ENCODE results near the gene UBAP1L.
"Not testable (repeated sequence)": the region's sequence is repeated elsewhere in the genome, so short reads cannot be mapped to it uniquely, and the experiment has no call there.

UBAP1L gene

DNA sequence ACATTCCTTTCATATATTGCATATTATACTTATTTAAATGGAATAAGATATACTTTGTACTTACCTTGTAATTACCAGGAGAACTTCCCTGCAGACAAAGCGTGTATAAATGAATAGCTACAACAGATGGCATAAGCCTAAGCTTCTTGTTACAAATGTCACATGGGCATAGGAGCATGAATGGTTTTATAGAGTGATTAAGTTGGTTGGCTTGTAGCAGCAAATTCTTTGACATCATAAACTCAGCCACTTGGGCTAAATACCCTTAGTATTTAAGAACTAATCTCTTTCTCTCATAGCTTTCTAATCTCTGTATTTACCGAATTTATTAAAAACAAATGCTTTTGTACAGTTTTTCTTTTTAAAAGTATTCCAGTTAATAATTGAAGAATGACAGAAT lies at the start of gene UBAP1L:
UBAP1L (minus strand) TSS at position 115 of the 400 bp plus-strand sequence. CDS start 8,985 bp downstream, outside the sequence.
- no peak for DNase-seq

- no peak for DNase-seq
These were observed 49.1 kb upstream of the UBAP1L start for GRCh38 chr15:65164139-65164538.

- DNase-seq, result no peak
These were observed 48.0 kb upstream of the UBAP1L start for GRCh38 chr15:65163041-65163440.

DNA sequence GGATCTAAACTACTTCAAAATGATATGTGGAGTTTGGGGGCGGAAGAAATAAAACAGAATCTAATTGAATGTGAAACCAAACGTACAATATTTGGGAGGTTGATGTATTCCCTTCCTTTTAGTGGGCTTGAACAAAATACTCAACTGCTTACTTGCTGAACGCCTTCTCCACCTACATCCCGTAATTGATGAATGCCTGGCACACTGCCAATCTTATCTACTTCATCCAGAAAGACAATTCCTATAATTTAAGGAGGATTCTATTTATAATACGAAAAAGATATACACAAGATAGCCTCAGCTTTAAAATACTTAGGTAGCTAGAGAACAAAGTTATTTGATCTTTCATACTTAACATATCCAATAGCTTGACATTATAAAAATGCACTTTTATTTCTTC lies 41.7 kb upstream of the UBAP1L start:
- no peak for DNase-seq

DNA sequence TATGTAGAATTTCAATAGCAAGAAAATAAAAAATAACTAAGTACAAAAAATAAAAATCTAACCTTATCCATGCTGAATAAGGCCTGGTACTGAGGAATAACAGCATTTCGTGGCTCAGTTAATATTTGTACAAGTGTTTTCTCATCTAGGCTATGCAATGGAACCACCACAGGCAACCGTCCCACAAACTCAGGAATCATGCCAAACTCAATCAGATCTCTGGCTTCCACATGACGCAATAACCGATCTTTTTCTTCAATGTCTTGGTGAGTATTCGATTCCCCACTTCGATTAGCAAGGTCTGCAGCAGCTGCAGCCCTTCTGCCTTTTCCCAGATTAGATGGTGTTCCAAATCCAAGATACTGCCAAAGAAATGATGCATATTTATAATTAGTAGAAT lies 39.7 kb upstream of the UBAP1L start:
- DNase-seq, result no peak

- no peak for DNase-seq
These were observed 32.9 kb upstream of the UBAP1L start for GRCh38 chr15:65147902-65148301.

DNA sequence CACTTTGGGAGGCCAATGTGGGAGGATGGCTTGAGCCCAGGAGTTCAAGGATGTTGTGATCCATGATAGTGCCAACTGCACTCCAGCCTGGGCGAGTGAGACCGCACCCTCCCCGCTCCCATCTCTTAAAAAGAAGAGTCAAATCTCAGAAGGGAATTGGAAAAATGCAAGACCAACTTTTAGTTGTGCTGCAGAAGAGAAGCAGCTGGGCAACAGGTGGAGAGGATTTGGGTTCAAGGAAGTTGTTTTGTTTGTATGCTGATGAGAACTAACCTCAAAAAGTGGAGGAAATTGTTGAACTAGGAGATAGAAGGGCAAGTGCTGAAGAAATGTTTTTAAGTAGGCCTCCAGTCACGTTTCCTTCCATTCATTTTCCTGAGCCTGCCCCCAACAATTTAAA lies 31.4 kb upstream of the UBAP1L start:
- DNase-seq, result no peak

- DNase-seq, result not testable (repeated sequence)
These were observed 23.6 kb upstream of the UBAP1L start for GRCh38 chr15:65138631-65139030.

- not testable (repeated sequence) for DNase-seq
These were observed 22.9 kb upstream of the UBAP1L start for GRCh38 chr15:65137893-65138292.

GRCh38 chr15:65137089-65137488 lies 22.1 kb upstream of the UBAP1L start:
- DNase-seq, result not testable (repeated sequence)

- DNase-seq, result no peak
These were observed 19.5 kb upstream of the UBAP1L start for GRCh38 chr15:65134538-65134937.

- peak; percentile 88 to 89 for DNase-seq
These were observed 18.7 kb upstream of the UBAP1L start, which contains the start of gene PDCD7 for GRCh38 chr15:65133548-65134200. Gene PDCD7, minus strand, starts transcription at chr15:65133808. Its CDS starts 27 bp downstream, at chr15:65133781.

GRCh38 chr15:65132878-65133547 lies 18.0 kb upstream of the UBAP1L start:
- DNase-seq, result peak; percentile 12 to 30

DNA sequence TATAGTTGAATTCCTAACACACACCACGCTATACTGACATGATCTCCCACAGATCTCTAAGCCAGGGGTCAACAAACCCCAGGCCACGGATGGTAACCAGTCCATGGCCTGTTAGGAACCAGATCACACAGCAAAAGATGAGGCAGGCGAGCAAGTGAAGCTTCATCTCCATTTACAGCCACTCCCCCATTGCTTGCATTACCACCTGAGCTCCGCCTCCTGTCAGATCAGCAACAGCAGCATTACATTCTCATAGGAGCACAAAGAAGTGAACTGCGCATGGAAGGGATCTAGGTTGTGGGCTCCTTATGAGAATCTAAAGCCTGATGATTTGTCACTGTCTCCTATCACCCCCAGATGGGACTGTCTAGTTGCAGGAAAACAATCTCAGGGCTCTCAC lies 15.9 kb upstream of the UBAP1L start:
- DNase-seq, result no peak

GRCh38 chr15:65115542-65115941 lies 542 bp upstream of the UBAP1L start:
- DNase-seq, result no peak

DNA sequence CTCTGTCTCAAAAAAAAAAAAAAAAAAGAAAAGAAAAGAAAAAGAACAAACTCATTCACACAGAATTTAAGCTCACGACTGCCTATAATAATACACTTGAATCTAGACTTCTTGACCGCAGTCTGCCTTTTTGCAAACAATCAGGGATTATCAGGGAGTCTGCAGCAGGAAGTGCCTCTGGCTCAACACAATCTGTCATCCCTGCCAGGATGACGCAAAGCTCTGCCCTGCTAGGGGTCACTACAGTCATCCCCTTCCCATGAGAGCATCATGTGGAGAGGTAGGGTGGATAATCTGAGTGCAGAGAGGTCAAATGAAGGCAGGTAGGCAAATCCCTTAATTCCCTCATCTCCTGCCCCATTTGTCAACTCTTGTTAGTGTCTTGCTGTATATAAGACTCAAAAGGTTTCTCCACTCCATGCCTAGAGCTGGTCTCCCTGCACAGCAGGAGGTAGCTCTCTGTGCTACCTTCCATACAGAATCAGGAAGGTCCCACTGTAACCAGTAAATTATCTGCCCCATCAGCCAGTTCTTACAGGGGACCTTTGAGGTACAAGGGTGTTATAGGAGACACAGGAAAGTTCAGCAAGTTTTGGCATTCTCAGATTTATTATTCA lies 4.2 kb downstream of the UBAP1L start:
- DNase-seq, result no peak

DNA sequence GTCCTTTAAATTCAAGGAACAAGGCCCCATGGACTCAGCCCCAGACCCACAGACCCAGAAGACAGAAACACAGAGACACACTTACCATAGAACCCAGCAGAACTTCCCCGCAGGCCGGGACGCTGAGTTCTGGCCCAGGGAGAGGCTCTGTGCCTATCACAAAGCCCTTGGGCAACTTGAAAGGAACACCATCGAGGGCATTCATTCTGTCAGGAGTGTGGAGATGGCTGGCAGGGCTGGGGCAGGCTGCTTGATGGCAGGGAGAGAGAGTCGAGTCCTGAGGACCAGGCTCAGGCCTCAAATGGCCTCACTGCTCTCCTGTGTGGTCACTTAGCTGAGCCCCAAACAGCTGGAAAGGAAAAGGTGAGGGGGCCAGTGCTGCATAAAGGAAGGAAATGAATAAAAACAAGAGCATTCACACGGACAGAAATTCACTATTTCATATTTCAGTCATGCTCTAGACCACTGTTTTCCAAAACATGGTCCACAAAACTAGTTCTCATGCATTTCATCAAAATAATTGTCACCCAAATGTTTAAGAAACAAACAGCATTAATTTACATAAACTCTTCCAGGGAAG lies 8.9 kb downstream of the UBAP1L start:
- DNase-seq, result no peak

GRCh38 chr15:65105038-65105437 lies 10.0 kb downstream of the UBAP1L start:
- no peak for DNase-seq

DNA sequence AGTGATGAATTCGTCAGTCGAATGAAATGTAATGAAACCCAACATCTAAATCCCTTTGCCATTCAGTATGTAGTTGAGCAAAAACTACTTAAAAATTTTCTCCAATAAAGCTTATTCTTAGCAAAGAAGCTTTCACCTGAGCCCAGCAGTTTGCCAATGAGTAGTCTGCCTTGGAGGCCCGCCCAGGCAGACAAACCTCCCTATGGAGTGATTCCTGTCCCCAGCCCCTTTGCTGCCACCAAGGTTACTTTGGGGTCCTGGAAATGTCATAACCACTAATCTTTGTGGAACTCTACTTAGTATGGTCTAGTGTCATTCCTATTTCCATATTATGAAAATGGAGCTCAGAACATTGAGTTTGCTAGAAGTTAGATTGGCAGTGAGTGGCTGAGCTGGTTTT lies 12.1 kb downstream of the UBAP1L start:
- DNase-seq, result no peak

DNA sequence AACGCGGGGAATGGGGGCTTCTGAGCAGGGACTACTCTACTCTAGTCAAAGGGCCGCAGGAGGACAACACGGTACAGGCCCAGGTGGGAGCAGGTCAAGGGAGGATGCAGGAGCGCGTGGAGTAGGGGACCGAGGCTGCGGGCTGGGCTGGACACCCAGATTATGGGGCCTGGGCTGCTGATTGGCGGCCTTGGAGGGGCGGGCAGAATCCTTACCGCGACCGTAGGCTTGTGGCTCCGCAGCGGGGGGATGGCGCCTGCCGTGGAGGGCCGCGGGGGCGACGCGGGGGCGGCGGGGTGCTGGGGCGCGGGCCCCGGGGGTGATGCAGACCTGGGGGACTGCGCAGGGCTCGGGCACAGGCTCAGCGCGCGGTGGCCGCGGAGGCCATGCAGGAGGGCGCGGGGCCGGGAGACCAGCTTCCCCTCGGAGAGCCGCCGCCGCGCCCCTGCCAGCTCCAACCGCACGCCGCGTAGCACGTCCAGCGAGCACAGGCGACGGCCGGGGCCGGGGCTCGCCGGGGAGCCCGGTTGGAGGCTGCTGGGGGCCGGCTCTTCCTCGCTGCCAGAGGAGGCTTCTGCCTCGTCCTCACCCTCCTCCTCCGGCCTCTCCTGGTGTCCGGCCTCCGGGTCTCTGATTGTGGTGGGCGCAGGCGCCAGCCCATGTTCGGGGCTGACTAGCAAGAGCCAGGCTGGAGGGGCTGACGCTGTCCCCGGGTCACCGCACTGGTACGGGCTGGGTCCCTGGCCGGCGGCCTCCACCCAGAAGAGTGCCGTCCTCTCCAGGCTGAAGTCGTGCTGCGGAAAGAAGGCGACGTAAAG lies 12.9 kb downstream of the UBAP1L start:
- no peak for DNase-seq

- DNase-seq, result peak; percentile 34 to 60
These were observed 13.5 kb downstream of the UBAP1L start for GRCh38 chr15:65101411-65101890.

GRCh38 chr15:65100442-65100841 lies 14.6 kb downstream of the UBAP1L start:
- no peak for DNase-seq

DNA sequence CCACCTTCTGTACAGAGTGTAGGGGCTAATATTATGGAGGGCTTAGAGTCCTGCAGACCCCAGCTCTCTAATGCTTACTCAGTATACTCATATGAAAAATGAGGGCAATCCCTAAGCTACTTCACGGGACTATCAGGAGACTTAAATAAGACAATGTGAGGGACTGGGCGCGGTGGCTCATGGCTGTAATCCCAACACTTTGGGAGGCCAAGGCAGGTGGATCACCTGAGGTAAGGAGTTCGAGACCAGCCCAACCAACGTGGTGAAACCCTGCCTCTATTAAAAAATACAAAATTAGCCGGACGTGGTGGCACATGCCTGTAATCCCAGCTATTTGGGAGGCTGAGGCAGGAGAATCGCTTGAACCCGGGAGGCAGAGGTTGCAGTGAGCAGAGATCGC lies 15.2 kb downstream of the UBAP1L start:
- DNase-seq, result not testable (repeated sequence)

Data from CD4-positive, alpha-beta T cell treated with Interferon alpha-2 for 1 hour (primary cell).